ENCODE measurements around the gene TPSG1. TPM values are rescaled to one million over a fixed set of nuclear protein-coding genes. Genes with fewer than 3 reads are reported as not detected.

Gene TPSG1
- total RNA-seq, 1 experiment from 2014 or later, result not detected

DNA sequence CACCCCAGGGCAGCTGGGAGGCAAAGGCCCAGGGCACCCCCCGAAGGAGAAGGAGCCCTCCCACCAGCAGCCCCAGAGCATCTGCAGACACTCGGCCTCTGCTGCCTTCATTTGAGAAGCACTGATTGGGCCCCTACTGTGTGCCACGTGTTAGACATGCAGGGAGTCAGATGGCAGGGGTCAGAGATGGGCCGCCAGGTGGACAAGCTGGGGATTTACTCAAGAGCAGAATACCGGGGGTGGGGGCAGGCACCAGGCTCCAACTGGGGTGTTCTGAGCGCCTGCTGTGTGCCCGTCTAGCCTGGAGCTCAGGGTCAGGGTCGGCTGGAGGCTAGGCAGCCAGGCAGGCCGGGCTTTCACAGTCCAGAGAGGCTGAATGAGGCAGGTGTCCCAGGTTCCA lies 18.7 kb downstream of the TPSG1 start:
- POLR2A ChIA-PET (ENCODE audit: low non-redundant PET), result no interaction called here
- H3K27me3 ChIP-seq (replicated peaks; ENCODE audit: insufficient read depth, low read depth, low read length, poor library complexity), result no peaks in the 10 kb centered on the region
- no peak overlapping the region for H3K27ac ChIP-seq (ENCODE audit: low read depth, low read length, poor library complexity, severe bottlenecking)
- CTCF ChIA-PET, result no interaction called here
- no peak for TF ChIP-seq EZH2 (IDR thresholded peaks at IDR 0.05; ENCODE audit: borderline replicate concordance, low read depth, low read length, poor library complexity, severe bottlenecking)
- TF ChIP-seq, protein P1, sequence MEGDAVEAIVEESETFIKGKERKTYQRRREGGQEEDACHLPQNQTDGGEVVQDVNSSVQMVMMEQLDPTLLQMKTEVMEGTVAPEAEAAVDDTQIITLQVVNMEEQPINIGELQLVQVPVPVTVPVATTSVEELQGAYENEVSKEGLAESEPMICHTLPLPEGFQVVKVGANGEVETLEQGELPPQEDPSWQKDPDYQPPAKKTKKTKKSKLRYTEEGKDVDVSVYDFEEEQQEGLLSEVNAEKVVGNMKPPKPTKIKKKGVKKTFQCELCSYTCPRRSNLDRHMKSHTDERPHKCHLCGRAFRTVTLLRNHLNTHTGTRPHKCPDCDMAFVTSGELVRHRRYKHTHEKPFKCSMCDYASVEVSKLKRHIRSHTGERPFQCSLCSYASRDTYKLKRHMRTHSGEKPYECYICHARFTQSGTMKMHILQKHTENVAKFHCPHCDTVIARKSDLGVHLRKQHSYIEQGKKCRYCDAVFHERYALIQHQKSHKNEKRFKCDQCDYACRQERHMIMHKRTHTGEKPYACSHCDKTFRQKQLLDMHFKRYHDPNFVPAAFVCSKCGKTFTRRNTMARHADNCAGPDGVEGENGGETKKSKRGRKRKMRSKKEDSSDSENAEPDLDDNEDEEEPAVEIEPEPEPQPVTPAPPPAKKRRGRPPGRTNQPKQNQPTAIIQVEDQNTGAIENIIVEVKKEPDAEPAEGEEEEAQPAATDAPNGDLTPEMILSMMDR (conservative IDR thresholded peaks at IDR 0.05; ENCODE audit: low read depth, low read length), result no peak
- peaks cover 49% of the 10 kb centered on the region for H3K36me3 ChIP-seq (ENCODE audit: insufficient read depth, low read length, poor library complexity, severe bottlenecking)
- DNase-seq (ENCODE audit: low spot score), result no peak
- no peaks in the 10 kb centered on the region for H3K9me3 ChIP-seq (ENCODE audit: low read depth, low read length, poor library complexity, severe bottlenecking)
- H3K4me1 ChIP-seq (ENCODE audit: insufficient read depth, low read length, poor library complexity, severe bottlenecking), result no peaks in the 10 kb centered on the region
- no peak overlapping the region for H3K4me3 ChIP-seq (ENCODE audit: low read depth, low read length, poor library complexity, severe bottlenecking)
- BruUV-seq (replicated peaks), result no TSS peak
- intact Hi-C loops (cut with micrococcal nuclease; ENCODE audit: unreplicated experiment), result no loop called here

DNA sequence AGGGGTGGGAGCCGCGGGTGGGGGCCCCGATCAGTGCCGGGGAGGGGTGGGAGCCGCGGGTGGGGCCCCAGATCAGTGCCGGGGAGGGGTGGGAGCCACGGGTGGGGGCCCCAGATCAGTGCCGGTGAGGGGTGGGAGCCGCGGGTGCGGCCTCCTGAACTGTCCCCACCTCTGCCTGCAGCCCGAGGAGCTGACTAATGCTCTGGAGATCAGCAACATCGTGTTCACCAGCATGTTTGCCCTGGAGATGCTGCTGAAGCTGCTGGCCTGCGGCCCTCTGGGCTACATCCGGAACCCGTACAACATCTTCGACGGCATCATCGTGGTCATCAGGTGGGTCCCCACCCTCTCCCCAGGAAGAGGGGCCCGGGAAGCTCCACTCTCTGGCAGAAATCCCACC lies 20.1 kb downstream of the TPSG1 start:
- no peak for TF ChIP-seq EZH2 (IDR thresholded peaks at IDR 0.05; ENCODE audit: borderline replicate concordance, low read depth, low read length, poor library complexity, severe bottlenecking)
- TF ChIP-seq, protein P1 (conservative IDR thresholded peaks at IDR 0.05; ENCODE audit: low read depth, low read length), result no peak
- Histone ChIP-seq H3K27ac (ENCODE audit: low read depth, low read length, poor library complexity, severe bottlenecking) (no peak overlapping the region), H3K4me1 (ENCODE audit: insufficient read depth, low read length, poor library complexity, severe bottlenecking) (no peaks in the 10 kb centered on the region), H3K9me3 (ENCODE audit: low read depth, low read length, poor library complexity, severe bottlenecking) (no peaks in the 10 kb centered on the region), H3K36me3 (ENCODE audit: insufficient read depth, low read length, poor library complexity, severe bottlenecking) (peaks cover 42% of the 10 kb centered on the region), H3K27me3 (replicated peaks; ENCODE audit: insufficient read depth, low read depth, low read length, poor library complexity) (no peaks in the 10 kb centered on the region), H3K4me3 (ENCODE audit: low read depth, low read length, poor library complexity, severe bottlenecking) (no peak overlapping the region)
- CTCF ChIA-PET, result no interaction called here
- POLR2A ChIA-PET (ENCODE audit: low non-redundant PET), result no interaction called here
- DNase-seq (ENCODE audit: low spot score), result no peak
- BruUV-seq (replicated peaks), result no TSS peak
- intact Hi-C loops (cut with micrococcal nuclease; ENCODE audit: unreplicated experiment), result no loop called here

DNA sequence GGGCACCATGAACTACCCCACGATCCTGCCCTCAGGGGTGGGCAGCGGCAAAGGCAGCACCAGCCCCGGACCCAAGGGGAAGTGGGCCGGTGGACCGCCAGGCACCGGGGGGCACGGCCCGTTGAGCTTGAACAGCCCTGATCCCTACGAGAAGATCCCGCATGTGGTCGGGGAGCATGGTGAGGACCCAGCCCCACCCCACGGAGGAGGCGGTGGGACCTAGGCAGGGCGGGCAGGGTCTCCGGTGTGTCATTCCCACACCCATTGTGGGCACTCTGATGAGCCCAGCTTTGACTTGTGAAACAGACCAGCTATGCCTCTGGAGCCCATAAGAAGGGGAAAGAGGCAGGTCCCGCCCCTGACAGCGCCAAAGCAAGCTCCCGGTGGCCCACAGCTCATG lies 22.8 kb downstream of the TPSG1 start:
- BruUV-seq (replicated peaks), result no TSS peak
- TF ChIP-seq EZH2 (IDR thresholded peaks at IDR 0.05; ENCODE audit: borderline replicate concordance, low read depth, low read length, poor library complexity, severe bottlenecking), result no peak
- TF ChIP-seq, protein P1 (conservative IDR thresholded peaks at IDR 0.05; ENCODE audit: low read depth, low read length), result no peak
- Histone ChIP-seq H3K27me3 (replicated peaks; ENCODE audit: insufficient read depth, low read depth, low read length, poor library complexity) (no peaks in the 10 kb centered on the region), H3K27ac (ENCODE audit: low read depth, low read length, poor library complexity, severe bottlenecking) (no peak overlapping the region), H3K4me1 (ENCODE audit: insufficient read depth, low read length, poor library complexity, severe bottlenecking) (no peaks in the 10 kb centered on the region), H3K36me3 (ENCODE audit: insufficient read depth, low read length, poor library complexity, severe bottlenecking) (peaks cover 33% of the 10 kb centered on the region), H3K4me3 (ENCODE audit: low read depth, low read length, poor library complexity, severe bottlenecking) (no peak overlapping the region), H3K9me3 (ENCODE audit: low read depth, low read length, poor library complexity, severe bottlenecking) (no peaks in the 10 kb centered on the region)
- CTCF ChIA-PET, result no interaction called here
- DNase-seq (ENCODE audit: low spot score), result no peak
- intact Hi-C loops (cut with micrococcal nuclease; ENCODE audit: unreplicated experiment), result no loop called here
- POLR2A ChIA-PET (ENCODE audit: low non-redundant PET), result no interaction called here

All from A673 (cell line).